Fibroblast of lung (primary cell): ENCODE measurements around the gene EPYC. TPM values are rescaled to one million over a fixed set of nuclear protein-coding genes. Genes with fewer than 3 reads are reported as not detected.
"Not testable (repeated sequence)": the region's sequence is repeated elsewhere in the genome, so short reads cannot be mapped to it uniquely, and the experiment has no call there.

Source experiments
- DNase-seq, 2 donors: peaks; one replicate each; pipeline versions ENCODE4 v3.0.0 to v3.0.0-alpha.2; 2010; ENCODE audit warnings: low read depth in 2 of 2
- H2AFZ ChIP-seq: 2 replicates; pipeline ENCODE4 v1.5.1; 2012; ENCODE audit warnings: low read length, control low read depth, inconsistent platforms
- H3K27ac ChIP-seq: 2 replicates; pipeline ENCODE4 v1.5.1; 2011; ENCODE audit warnings: low read length, control low read depth; ENCODE audit not compliant: insufficient read depth
- H3K27me3 ChIP-seq: 2 replicates; pipeline ENCODE4 v1.5.1; 2011; ENCODE audit warnings: mild to moderate bottlenecking, low read length; ENCODE audit not compliant: control insufficient read depth, insufficient read depth
- H3K36me3 ChIP-seq: 2 replicates; pipeline ENCODE4 v1.5.1; 2011; ENCODE audit warnings: low read length; ENCODE audit not compliant: control insufficient read depth, insufficient read depth
- H3K4me1 ChIP-seq: 2 replicates; pipeline ENCODE4 v1.5.1; 2011; ENCODE audit warnings: low read length; ENCODE audit not compliant: control insufficient read depth, insufficient read depth; ENCODE audit errors: extremely low read depth
- H3K4me2 ChIP-seq: 2 replicates; pipeline ENCODE4 v1.5.1; 2011; ENCODE audit warnings: low read length, control low read depth; ENCODE audit not compliant: insufficient read depth; ENCODE audit errors: extremely low read depth
- H3K4me3 ChIP-seq, 4 experiments: fragments of 200-600 bp in 1 of 4; sonication (generic) in 1 of 4; replicated peaks in 1 of 4; 2 replicates each; pipeline ENCODE4 v1.5.1; 2011 to 2016; ENCODE audit warnings: low read length in 4 of 4, low read depth in 3 of 4, mild to moderate bottlenecking in 3 of 4, control low read depth in 2 of 4, inconsistent platforms in 1 of 4, mixed read lengths in 1 of 4; ENCODE audit not compliant: insufficient read depth in 1 of 4; ENCODE audit errors: control extremely low read depth in 1 of 4
- H3K79me2 ChIP-seq: 2 replicates; pipeline ENCODE4 v1.5.1; 2012; ENCODE audit warnings: mild to moderate bottlenecking, low read length, inconsistent platforms; ENCODE audit not compliant: control insufficient read depth, insufficient read depth
- H3K9ac ChIP-seq: 2 replicates; pipeline ENCODE4 v1.5.1; 2011; ENCODE audit warnings: mild to moderate bottlenecking, low read length, control low read depth; ENCODE audit not compliant: insufficient read depth
- H3K9me3 ChIP-seq: 2 replicates; pipeline ENCODE4 v1.5.1; 2012; ENCODE audit warnings: low read depth, low read length; ENCODE audit not compliant: control insufficient read depth, insufficient read depth
- H4K20me1 ChIP-seq: 2 replicates; pipeline ENCODE4 v1.5.1; 2011; ENCODE audit warnings: low read length; ENCODE audit not compliant: control insufficient read depth, insufficient read depth; ENCODE audit errors: extremely low read depth
- EZH2 ChIP-seq: IDR thresholded peaks from 2 replicates; pipeline ENCODE4 v1.5.1; 2012; ENCODE audit warnings: low read length, control low read depth, mild to moderate bottlenecking; ENCODE audit errors: missing control alignments
- polyA plus RNA-seq, 2 donors: library from polyadenylated mRNA; depleted of rRNA in 1 of 2; stranded (reverse) in 1 of 2; unstranded in 1 of 2; fragments of >200 nt; gene quantifications; 2 replicates each; pipeline ENCODE4 v1.2.1, GENCODE V29; 2011 to 2012; ENCODE audit warnings: missing spikeins in 1 of 2
- total RNA-seq: library from RNA; depleted of rRNA; stranded (reverse); fragments of >200 nt; gene quantifications from 2 replicates; pipeline ENCODE4 v1.2.1, GENCODE V29; 2014
- TF ChIP-seq, protein P1 (sequence below), 2 donors: IDR thresholded peaks in 1 of 2; conservative IDR thresholded peaks in 1 of 2; 1 replicate in 1 of 2; 2 replicates in 1 of 2; pipeline ENCODE4 v1.5.1; 2011 to 2012; ENCODE audit warnings: low read length in 2 of 2, control low read depth in 1 of 2, inconsistent platforms in 1 of 2, low read depth in 1 of 2, mild to moderate bottlenecking in 1 of 2

Gene EPYC
- total and polyA plus RNA-seq, 2 donors (not counting 1 experiment from before 2014, with no cell fraction given) = 0.05 TPM; not detected in 1

- no peak overlapping the region for H3K9ac ChIP-seq
Observed at GRCh38 chr12:90987101-90987500, 17.7 kb downstream of the EPYC start.

GRCh38 chr12:90985331-90985730 is 19.4 kb downstream of the EPYC start:
- H3K4me1 ChIP-seq, H3K79me2 ChIP-seq, H3K9ac ChIP-seq, H3K4me2 ChIP-seq, H3K4me3 ChIP-seq, H3K9me3 ChIP-seq, H2AFZ ChIP-seq, H3K27me3 ChIP-seq, H4K20me1 ChIP-seq, H3K27ac ChIP-seq, H3K36me3 ChIP-seq: not testable (repeated sequence)
- peak in 1 of 2 donors; percentile 82 for DNase-seq

More at GRCh38 chr12:90987101-90987500, 17.7 kb downstream of the EPYC start:
- H3K27ac ChIP-seq = no peak overlapping the region
- no peaks in the 10 kb centered on the region for H3K36me3 ChIP-seq
- no peaks in the 10 kb centered on the region for H3K4me1 ChIP-seq
- no peaks in the 10 kb centered on the region for H3K79me2 ChIP-seq
- TF ChIP-seq, protein P1, sequence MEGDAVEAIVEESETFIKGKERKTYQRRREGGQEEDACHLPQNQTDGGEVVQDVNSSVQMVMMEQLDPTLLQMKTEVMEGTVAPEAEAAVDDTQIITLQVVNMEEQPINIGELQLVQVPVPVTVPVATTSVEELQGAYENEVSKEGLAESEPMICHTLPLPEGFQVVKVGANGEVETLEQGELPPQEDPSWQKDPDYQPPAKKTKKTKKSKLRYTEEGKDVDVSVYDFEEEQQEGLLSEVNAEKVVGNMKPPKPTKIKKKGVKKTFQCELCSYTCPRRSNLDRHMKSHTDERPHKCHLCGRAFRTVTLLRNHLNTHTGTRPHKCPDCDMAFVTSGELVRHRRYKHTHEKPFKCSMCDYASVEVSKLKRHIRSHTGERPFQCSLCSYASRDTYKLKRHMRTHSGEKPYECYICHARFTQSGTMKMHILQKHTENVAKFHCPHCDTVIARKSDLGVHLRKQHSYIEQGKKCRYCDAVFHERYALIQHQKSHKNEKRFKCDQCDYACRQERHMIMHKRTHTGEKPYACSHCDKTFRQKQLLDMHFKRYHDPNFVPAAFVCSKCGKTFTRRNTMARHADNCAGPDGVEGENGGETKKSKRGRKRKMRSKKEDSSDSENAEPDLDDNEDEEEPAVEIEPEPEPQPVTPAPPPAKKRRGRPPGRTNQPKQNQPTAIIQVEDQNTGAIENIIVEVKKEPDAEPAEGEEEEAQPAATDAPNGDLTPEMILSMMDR (conservative IDR thresholded peaks at IDR 0.05 in 1 of 2, IDR thresholded peaks at IDR 0.05 in 1 of 2; ENCODE audit: low read depth in 1 of 2, low read length in 2 of 2) = no peak
- no peak for TF ChIP-seq EZH2
- no peaks in the 10 kb centered on the region for H3K27me3 ChIP-seq
- H4K20me1 ChIP-seq = no peaks in the 10 kb centered on the region
- H3K4me2 ChIP-seq = no peak overlapping the region
- H3K9me3 ChIP-seq = no peaks in the 10 kb centered on the region
- H3K4me3 ChIP-seq = no peak overlapping the region
- no peak overlapping the region for H2AFZ ChIP-seq
- DNase-seq = peak in 1 of 2 donors; percentile 89

DNA sequence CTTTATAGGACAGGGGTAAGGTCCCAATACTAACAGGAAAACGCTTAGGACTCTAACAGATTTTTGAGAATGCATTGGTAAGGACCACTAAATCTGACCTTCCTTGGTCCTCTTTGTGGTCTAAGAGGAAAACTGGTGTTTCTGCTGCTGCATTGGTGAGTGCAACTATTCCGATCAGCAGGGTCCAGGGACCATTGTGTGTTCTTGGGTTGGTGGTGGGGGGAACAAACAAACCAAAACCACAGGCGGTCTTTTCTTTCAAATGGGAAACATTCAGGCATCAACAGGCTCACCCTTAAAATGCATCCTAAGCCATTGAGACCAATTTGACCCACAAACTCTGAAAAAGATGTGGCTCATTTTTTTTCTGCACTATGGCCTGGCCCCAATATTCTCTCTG is 20.7 kb downstream of the EPYC start:
- H3K27me3 ChIP-seq = no peaks in the 10 kb centered on the region
- no peak overlapping the region for H2AFZ ChIP-seq

More for the DNA sequence above, 20.7 kb downstream of the EPYC start:
- Histone ChIP-seq H3K4me1 (no peaks in the 10 kb centered on the region), H3K79me2 (no peaks in the 10 kb centered on the region), H3K27ac (no peak overlapping the region), H3K9me3 (no peaks in the 10 kb centered on the region), H3K4me2 (no peak overlapping the region), H3K36me3 (no peaks in the 10 kb centered on the region), H3K4me3 (no peak overlapping the region), H4K20me1 (no peaks in the 10 kb centered on the region), H3K9ac (no peak overlapping the region)
- DNase-seq = no peak
- TF ChIP-seq EZH2 = no peak
- TF ChIP-seq, protein P1 (conservative IDR thresholded peaks at IDR 0.05 in 1 of 2, IDR thresholded peaks at IDR 0.05 in 1 of 2; ENCODE audit: low read depth in 1 of 2, low read length in 2 of 2) = no peak
